ENCODE measurements around the gene TNRC6A. TPM values are rescaled to one million over a fixed set of nuclear protein-coding genes. Genes with fewer than 3 reads are reported as not detected.

Gene TNRC6A
- total RNA-seq, 1 experiment from 2014 or later: 20.3 TPM

- Histone ChIP-seq H3K4me1 (ENCODE audit: insufficient read depth, low read length) (peaks cover 11% of the 10 kb centered on the region), H3K4me2 (ENCODE audit: low read length) (no peak overlapping the region), H3K9ac (ENCODE audit: low read length) (no peak overlapping the region), H4K20me1 (ENCODE audit: low read length) (no peaks in the 10 kb centered on the region), H3K4me3 (ENCODE audit: low read length) (no peak overlapping the region), H3F3A (ENCODE audit: low read length, unreplicated experiment) (no peaks in the 10 kb centered on the region), H3K9me3 (ENCODE audit: low read length) (no peaks in the 10 kb centered on the region), H3K9me2 (replicated peaks; ENCODE audit: low read length) (no peaks in the 10 kb centered on the region), H3K27me3 (ENCODE audit: low read length) (no peaks in the 10 kb centered on the region), H3K36me3 (ENCODE audit: low read depth, low read length) (peaks cover 21% of the 10 kb centered on the region; the same call in 1 of the 2 replicates), H3K27ac (ENCODE audit: low read length) (no peak overlapping the region), H3K79me2 (ENCODE audit: low read length) (peaks cover 91% of the 10 kb centered on the region), H2AFZ (ENCODE audit: low read length) (no peak overlapping the region)
- TF ChIP-seq CTCF (conservative IDR thresholded peaks at IDR 0.05; ENCODE audit: low read depth, low read length): no peak
- no peak for TF ChIP-seq EZH2 (IDR thresholded peaks at IDR 0.05; ENCODE audit: low read length, unreplicated experiment)
- no peak for TF ChIP-seq EZH2phosphoT487 (IDR thresholded peaks at IDR 0.05; ENCODE audit: borderline replicate concordance, low read length)
- DNase-seq (no peak), ATAC-seq (no peak)
- CTCF ChIA-PET: no interaction called here
- BruUV-seq (replicated peaks): no TSS peak
- intact Hi-C loops (cut with micrococcal nuclease): no loop called here
- POLR2A ChIA-PET (ENCODE audit: unreplicated experiment): no interaction called here
Measured at GRCh38 chr16:24755201-24755874, 25.9 kb downstream of the TNRC6A start.

- no peaks in the 10 kb centered on the region for H3F3A ChIP-seq (ENCODE audit: low read length, unreplicated experiment)
- peaks cover 29% of the 10 kb centered on the region; the same call in 1 of the 2 replicates for H3K36me3 ChIP-seq (ENCODE audit: low read depth, low read length)
- no peak overlapping the region for H2AFZ ChIP-seq (ENCODE audit: low read length)
- BruUV-seq (replicated peaks): no TSS peak
- TF ChIP-seq CTCF (conservative IDR thresholded peaks at IDR 0.05; ENCODE audit: low read depth, low read length) (no peak), EZH2 (IDR thresholded peaks at IDR 0.05; ENCODE audit: low read length, unreplicated experiment) (no peak), EZH2phosphoT487 (IDR thresholded peaks at IDR 0.05; ENCODE audit: borderline replicate concordance, low read length) (no peak)
- ChIA-PET POLR2A (ENCODE audit: unreplicated experiment) (no interaction called here), CTCF (no interaction called here)
- ATAC-seq (no peak), DNase-seq (no peak)
- no peaks in the 10 kb centered on the region for H3K27me3 ChIP-seq (ENCODE audit: low read length)
- H3K9me3 ChIP-seq (ENCODE audit: low read length): no peaks in the 10 kb centered on the region
- no peak overlapping the region for H3K27ac ChIP-seq (ENCODE audit: low read length)
- no peak overlapping the region for H3K4me2 ChIP-seq (ENCODE audit: low read length)
- no peaks in the 10 kb centered on the region for H3K9me2 ChIP-seq (replicated peaks; ENCODE audit: low read length)
- intact Hi-C loops (cut with micrococcal nuclease): no loop called here
- H3K79me2 ChIP-seq (ENCODE audit: low read length): peaks cover 70% of the 10 kb centered on the region
- H3K4me3 ChIP-seq (ENCODE audit: low read length): no peak overlapping the region
- 0 out of 2 replicates have a peak, but pooled peaks cover under 1% of the 10 kb centered on the region for H3K4me1 ChIP-seq (ENCODE audit: insufficient read depth, low read length)
- no peak overlapping the region for H3K9ac ChIP-seq (ENCODE audit: low read length)
- no peaks in the 10 kb centered on the region for H4K20me1 ChIP-seq (ENCODE audit: low read length)
Measured at GRCh38 chr16:24758373-24758772, 28.9 kb downstream of the TNRC6A start.

- H3K79me2 ChIP-seq (ENCODE audit: low read length): peaks cover 66% of the 10 kb centered on the region
- CTCF ChIA-PET: no interaction called here
Measured at GRCh38 chr16:24759006-24759405, 29.6 kb downstream of the TNRC6A start.

More at GRCh38 chr16:24759006-24759405, 29.6 kb downstream of the TNRC6A start:
- H3K4me3 ChIP-seq (ENCODE audit: low read length): no peak overlapping the region
- peaks cover 32% of the 10 kb centered on the region; the same call in 1 of the 2 replicates for H3K36me3 ChIP-seq (ENCODE audit: low read depth, low read length)
- H3F3A ChIP-seq (ENCODE audit: low read length, unreplicated experiment): no peaks in the 10 kb centered on the region
- no peaks in the 10 kb centered on the region for H3K9me2 ChIP-seq (replicated peaks; ENCODE audit: low read length)
- H4K20me1 ChIP-seq (ENCODE audit: low read length): no peaks in the 10 kb centered on the region
- BruUV-seq (replicated peaks): no TSS peak
- no peaks in the 10 kb centered on the region for H3K9me3 ChIP-seq (ENCODE audit: low read length)
- no peak overlapping the region for H3K4me2 ChIP-seq (ENCODE audit: low read length)
- POLR2A ChIA-PET (ENCODE audit: unreplicated experiment): no interaction called here
- no peaks in the 10 kb centered on the region for H3K4me1 ChIP-seq (ENCODE audit: insufficient read depth, low read length)
- no peak for DNase-seq
- no peak overlapping the region for H3K27ac ChIP-seq (ENCODE audit: low read length)
- no peak overlapping the region for H3K9ac ChIP-seq (ENCODE audit: low read length)
- H2AFZ ChIP-seq (ENCODE audit: low read length): no peak overlapping the region
- no peaks in the 10 kb centered on the region for H3K27me3 ChIP-seq (ENCODE audit: low read length)
- TF ChIP-seq EZH2phosphoT487 (IDR thresholded peaks at IDR 0.05; ENCODE audit: borderline replicate concordance, low read length) (no peak), CTCF (conservative IDR thresholded peaks at IDR 0.05; ENCODE audit: low read depth, low read length) (no peak), EZH2 (IDR thresholded peaks at IDR 0.05; ENCODE audit: low read length, unreplicated experiment) (no peak)
- ATAC-seq: no peak
- intact Hi-C loops (cut with micrococcal nuclease): no loop called here

Data from PC-3 (cell line).